HG02798 (cell line): ENCODE measurements around the gene NAALADL2.
"Not testable (repeated sequence)": the region's sequence is repeated elsewhere in the genome, so short reads cannot be mapped to it uniquely, and the experiment has no call there.

Experiments used
- ATAC-seq: cut with Tn5 transposase; IDR thresholded peaks from one replicate; pipeline ENCODE4 v1.9.1; 2021; ENCODE audit warnings: mild to moderate bottlenecking; ENCODE audit not compliant: unreplicated experiment, poor library complexity

Gene NAALADL2

GRCh38 chr3:175059788-175060187, 200.7 kb downstream of the NAALADL2 start:
- no peak for ATAC-seq

- no peak for ATAC-seq
These were observed 206.4 kb downstream of the NAALADL2 start for GRCh38 chr3:175065497-175065896.

- ATAC-seq, result no peak
These were observed 207.7 kb downstream of the NAALADL2 start for GRCh38 chr3:175066617-175067415.

- no peak for ATAC-seq
These were observed 209.5 kb downstream of the NAALADL2 start for GRCh38 chr3:175068587-175068986.

- ATAC-seq, result no peak
These were observed 211.8 kb downstream of the NAALADL2 start for GRCh38 chr3:175070946-175071345.

- no peak for ATAC-seq
These were observed 214.2 kb downstream of the NAALADL2 start for GRCh38 chr3:175073219-175073905.

- ATAC-seq, result no peak
These were observed 216.1 kb downstream of the NAALADL2 start for GRCh38 chr3:175075269-175075668.

GRCh38 chr3:175077216-175077615, 218.1 kb downstream of the NAALADL2 start:
- no peak for ATAC-seq

- no peak for ATAC-seq
These were observed 223.5 kb downstream of the NAALADL2 start for GRCh38 chr3:175082631-175083030.

- ATAC-seq, result not testable (repeated sequence)
These were observed 228.0 kb downstream of the NAALADL2 start for GRCh38 chr3:175087128-175087527.

- no peak for ATAC-seq
These were observed 229.7 kb downstream of the NAALADL2 start for GRCh38 chr3:175088766-175089380.

- no peak for ATAC-seq
These were observed 232.4 kb downstream of the NAALADL2 start for GRCh38 chr3:175091426-175092114.

- no peak for ATAC-seq
These were observed 234.6 kb downstream of the NAALADL2 start for GRCh38 chr3:175093748-175094147.

GRCh38 chr3:175094344-175094743, 235.2 kb downstream of the NAALADL2 start:
- no peak for ATAC-seq

GRCh38 chr3:175098644-175099043, 239.5 kb downstream of the NAALADL2 start:
- ATAC-seq, result no peak

GRCh38 chr3:175102161-175102560, 243.0 kb downstream of the NAALADL2 start:
- ATAC-seq, result no peak

- no peak for ATAC-seq
These were observed 244.2 kb downstream of the NAALADL2 start for GRCh38 chr3:175103298-175103697.

GRCh38 chr3:175105066-175105465, 245.9 kb downstream of the NAALADL2 start:
- ATAC-seq, result no peak

- ATAC-seq, result no peak
These were observed 248.1 kb downstream of the NAALADL2 start for GRCh38 chr3:175107231-175107630.

- ATAC-seq, result no peak
These were observed 248.9 kb downstream of the NAALADL2 start for GRCh38 chr3:175107995-175108394.
